Measurements from ENCODE around the gene G2E3.

DNA sequence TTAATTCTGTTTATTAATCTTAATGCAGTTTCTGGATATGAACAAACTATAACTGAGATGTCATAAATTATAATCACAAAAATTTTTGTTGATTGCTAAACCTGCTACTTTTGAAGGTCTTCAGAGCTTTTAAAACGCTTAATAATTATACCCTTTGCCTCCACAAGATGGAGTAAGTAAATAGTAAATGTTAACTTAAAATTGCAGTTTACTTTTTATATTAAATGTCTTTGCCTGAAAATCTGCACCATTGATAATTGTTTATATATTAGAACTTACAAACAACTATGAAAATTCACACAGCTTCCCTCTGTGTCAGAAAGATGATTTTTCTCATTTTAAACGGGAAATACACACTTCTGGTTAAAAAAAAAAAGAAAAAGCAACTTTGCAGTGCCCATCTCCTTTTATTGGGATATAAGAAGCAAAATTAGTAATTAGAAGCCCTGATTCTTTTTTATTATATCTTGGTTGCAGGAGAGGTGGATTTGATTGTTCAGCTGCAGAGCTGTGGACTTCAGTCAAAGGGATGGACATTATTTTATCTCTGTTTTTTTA, 98.7 kb downstream of the G2E3 start:
- peak in 3 of 5 experiments; percentile 24 to 41 (median 30) for TF ChIP-seq CTCF (IDR thresholded peaks at IDR 0.05)
- no peak for TF ChIP-seq EP300 (IDR thresholded peaks at IDR 0.05; ENCODE audit: low read depth)
- TF ChIP-seq POLR2A (IDR thresholded peaks at IDR 0.05), result no peak
